Suprapubic skin (tissue), 4 donors: ENCODE data around the gene TMEM132D.

Source experiments
- EP300 ChIP-seq: sonication (generic); formaldehyde crosslinking; IDR thresholded peaks from one replicate; pipeline ENCODE4 v1.6.1; 2017; ENCODE audit warnings: antibody characterized with exemption
- POLR2A ChIP-seq, 2 donors: fragments of 450-650 bp; IDR thresholded peaks; one replicate each; pipeline ENCODE4 v1.6.1; 2017; ENCODE audit warnings: antibody characterized with exemption in 2 of 2, mild to moderate bottlenecking in 2 of 2, moderate library complexity in 2 of 2
- POLR2AphosphoS5 ChIP-seq, 3 donors: sonication (generic); formaldehyde crosslinking; IDR thresholded peaks; one replicate each; pipeline ENCODE4 v1.6.1; 2017; ENCODE audit warnings: antibody characterized with exemption in 3 of 3
- TF ChIP-seq, protein P1 (sequence below), 2 donors: fragments of 200-600 bp in 1 of 2; fragments of 450-650 bp in 1 of 2; sonication (generic) in 1 of 2; IDR thresholded peaks; one replicate each; pipeline ENCODE4 v1.5.1; 2016 to 2019; ENCODE audit warnings: antibody characterized with exemption in 2 of 2, mild to moderate bottlenecking in 1 of 2, moderate library complexity in 1 of 2

GRCh38 chr12:129310346-129310745 is 593.5 kb downstream of the TMEM132D start:
- TF ChIP-seq, protein P1, sequence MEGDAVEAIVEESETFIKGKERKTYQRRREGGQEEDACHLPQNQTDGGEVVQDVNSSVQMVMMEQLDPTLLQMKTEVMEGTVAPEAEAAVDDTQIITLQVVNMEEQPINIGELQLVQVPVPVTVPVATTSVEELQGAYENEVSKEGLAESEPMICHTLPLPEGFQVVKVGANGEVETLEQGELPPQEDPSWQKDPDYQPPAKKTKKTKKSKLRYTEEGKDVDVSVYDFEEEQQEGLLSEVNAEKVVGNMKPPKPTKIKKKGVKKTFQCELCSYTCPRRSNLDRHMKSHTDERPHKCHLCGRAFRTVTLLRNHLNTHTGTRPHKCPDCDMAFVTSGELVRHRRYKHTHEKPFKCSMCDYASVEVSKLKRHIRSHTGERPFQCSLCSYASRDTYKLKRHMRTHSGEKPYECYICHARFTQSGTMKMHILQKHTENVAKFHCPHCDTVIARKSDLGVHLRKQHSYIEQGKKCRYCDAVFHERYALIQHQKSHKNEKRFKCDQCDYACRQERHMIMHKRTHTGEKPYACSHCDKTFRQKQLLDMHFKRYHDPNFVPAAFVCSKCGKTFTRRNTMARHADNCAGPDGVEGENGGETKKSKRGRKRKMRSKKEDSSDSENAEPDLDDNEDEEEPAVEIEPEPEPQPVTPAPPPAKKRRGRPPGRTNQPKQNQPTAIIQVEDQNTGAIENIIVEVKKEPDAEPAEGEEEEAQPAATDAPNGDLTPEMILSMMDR (IDR thresholded peaks at IDR 0.05), result no peak
- no peak for TF ChIP-seq POLR2A (IDR thresholded peaks at IDR 0.05)
- no peak for TF ChIP-seq POLR2AphosphoS5 (IDR thresholded peaks at IDR 0.05)
- no peak for TF ChIP-seq EP300
